Mesenchymal stem cell (in vitro differentiated cells and primary cell): ENCODE results near the gene SPATS2L.

Source experiments
- DNase-seq: peaks from one replicate; pipeline ENCODE4 v3.0.0-alpha.2; 2013
- H2AFZ ChIP-seq: one replicate; pipeline ENCODE4 v1.6.1; 2013; ENCODE audit warnings: low read depth, mild to moderate bottlenecking, control low read depth, inconsistent platforms, low read length, moderate library complexity
- H2AK5ac ChIP-seq: 2 replicates; pipeline ENCODE4 v1.6.1; 2013; ENCODE audit warnings: low read length, moderate library complexity, mild to moderate bottlenecking, inconsistent platforms; ENCODE audit not compliant: severe bottlenecking
- H2BK120ac ChIP-seq: one replicate; pipeline ENCODE4 v1.6.1; 2013; ENCODE audit warnings: low read depth, mild to moderate bottlenecking, inconsistent platforms, low read length, moderate library complexity
- H2BK12ac ChIP-seq, 2 experiments: one replicate each; pipeline ENCODE4 v1.6.1; 2013; ENCODE audit warnings: inconsistent platforms in 2 of 2, low read length in 2 of 2, mild to moderate bottlenecking in 2 of 2, moderate library complexity in 2 of 2, control low read depth in 1 of 2
- H2BK15ac ChIP-seq: one replicate; pipeline ENCODE4 v1.6.1; 2013; ENCODE audit warnings: mild to moderate bottlenecking, low read depth, inconsistent platforms; ENCODE audit not compliant: poor library complexity, severe bottlenecking
- H2BK5ac ChIP-seq: 2 replicates; pipeline ENCODE4 v1.6.1; 2013; ENCODE audit warnings: low read depth, mild to moderate bottlenecking, low read length, control low read depth, inconsistent platforms; ENCODE audit not compliant: poor library complexity, severe bottlenecking
- H3K14ac ChIP-seq, 2 experiments: one replicate each; pipeline ENCODE4 v1.6.1; 2013; ENCODE audit warnings: inconsistent platforms in 2 of 2, low read length in 2 of 2, control low read depth in 1 of 2, mild to moderate bottlenecking in 1 of 2, moderate library complexity in 1 of 2
- H3K18ac ChIP-seq, 2 experiments: one replicate each; pipeline ENCODE4 v1.6.1; 2013; ENCODE audit warnings: inconsistent platforms in 2 of 2, low read length in 2 of 2, control low read depth in 1 of 2, low read depth in 1 of 2, mild to moderate bottlenecking in 1 of 2
- H3K23ac ChIP-seq, 2 experiments: one replicate each; pipeline ENCODE4 v1.6.1; 2013; ENCODE audit warnings: inconsistent platforms in 2 of 2, low read length in 2 of 2, mild to moderate bottlenecking in 2 of 2, moderate library complexity in 2 of 2, control low read depth in 1 of 2
- H3K27ac ChIP-seq: 2 replicates; pipeline ENCODE4 v1.5.1; 2013; ENCODE audit warnings: mild to moderate bottlenecking, moderate library complexity, low read length, control low read depth, inconsistent platforms; ENCODE audit not compliant: poor library complexity, severe bottlenecking
- H3K27me3 ChIP-seq, 2 experiments: 2 replicates each; pipeline versions ENCODE4 v1.6.1 to v1.7.0; 2013; ENCODE audit warnings: low read length in 2 of 2, mild to moderate bottlenecking in 2 of 2, moderate library complexity in 2 of 2, control low read depth in 1 of 2, inconsistent platforms in 1 of 2; ENCODE audit not compliant: control insufficient read depth in 1 of 2, insufficient read depth in 1 of 2
- H3K36me3 ChIP-seq, 2 experiments: 2 replicates each; pipeline versions ENCODE4 v1.6.1 to v1.7.0; 2013; ENCODE audit warnings: low read length in 2 of 2, control low read depth in 1 of 2, inconsistent platforms in 1 of 2, low read depth in 1 of 2, mild to moderate bottlenecking in 1 of 2; ENCODE audit not compliant: insufficient read depth in 2 of 2, control insufficient read depth in 1 of 2
- H3K4ac ChIP-seq, 2 experiments: one replicate each; pipeline ENCODE4 v1.6.1; 2013; ENCODE audit warnings: inconsistent platforms in 2 of 2, low read length in 2 of 2, mild to moderate bottlenecking in 2 of 2, moderate library complexity in 2 of 2, control low read depth in 1 of 2, low read depth in 1 of 2
- H3K4me1 ChIP-seq: 2 replicates; pipeline ENCODE4 v1.6.1; 2013; ENCODE audit warnings: low read depth, low read length, control low read depth; ENCODE audit not compliant: control insufficient read depth, insufficient read depth
- H3K4me2 ChIP-seq: 2 replicates; pipeline ENCODE4 v1.6.1; 2013; ENCODE audit warnings: low read length, mild to moderate bottlenecking, inconsistent platforms; ENCODE audit not compliant: poor library complexity, severe bottlenecking
- H3K4me3 ChIP-seq, 2 experiments: 2 replicates each; pipeline versions ENCODE4 v1.5.1 to v1.7.0; 2013; ENCODE audit warnings: low read length in 2 of 2, mild to moderate bottlenecking in 2 of 2, control low read depth in 1 of 2, low read depth in 1 of 2; ENCODE audit not compliant: insufficient read depth in 1 of 2
- H3K79me1 ChIP-seq: replicated peaks from 2 replicates; pipeline ENCODE4 v1.6.1; 2013; ENCODE audit warnings: mild to moderate bottlenecking, control low read depth, low read length, inconsistent platforms; ENCODE audit not compliant: poor library complexity, severe bottlenecking
- H3K9ac ChIP-seq: 2 replicates; pipeline ENCODE4 v1.7.0; 2013; ENCODE audit warnings: mild to moderate bottlenecking, low read length, moderate library complexity
- H3K9me3 ChIP-seq: 2 replicates; pipeline ENCODE4 v1.7.0; 2013; ENCODE audit warnings: mild to moderate bottlenecking, low read length; ENCODE audit not compliant: control insufficient read depth
- H4K8ac ChIP-seq: one replicate; pipeline ENCODE4 v1.6.1; 2013; ENCODE audit warnings: inconsistent platforms, mild to moderate bottlenecking, low read length, moderate library complexity
- H4K91ac ChIP-seq: one replicate; pipeline ENCODE4 v1.6.1; 2013; ENCODE audit warnings: mild to moderate bottlenecking, low read length, inconsistent platforms
- WGBS: methylation state at CpG from one replicate; pipeline ENCODE4 v1.1.7; 2013; ENCODE audit warnings: mixed read lengths; 5-methylcytosine and 5-hydroxymethylcytosine counted together

SPATS2L gene

GRCh38 chr2:200266406-200266805, 40.1 kb upstream of the SPATS2L start:
- Histone ChIP-seq H2BK15ac (no peak overlapping the region), H3K4me2 (no peak overlapping the region), H2BK12ac (no peak overlapping the region), H4K91ac (no peak overlapping the region), H3K9me3 (no peaks in the 10 kb centered on the region), H3K79me1 (no peaks in the 10 kb centered on the region), H3K14ac (no peak overlapping the region), H4K8ac (no peak overlapping the region), H3K18ac (no peak overlapping the region), H3K23ac (peak overlapping the region in 1 of 2 experiments; percentile 24), H2BK120ac (no peak overlapping the region), H3K27ac (no peak overlapping the region), H2AK5ac (no peak overlapping the region), H2AFZ (no peak overlapping the region), H2BK5ac (no peak overlapping the region), H3K27me3 (no peaks in the 10 kb centered on the region), H3K4me1 (no peaks in the 10 kb centered on the region), H3K9ac (no peak overlapping the region), H3K4ac (no peak overlapping the region), H3K4me3 (no peak overlapping the region), H3K36me3 (no peaks in the 10 kb centered on the region)
- DNase-seq, result no peak
- WGBS, result 94% methylated on average over 5 of the region's 5 CpGs

- no peaks in the 10 kb centered on the region for H3K9me3 ChIP-seq
- H2BK5ac ChIP-seq, result no peak overlapping the region
- no peaks in the 10 kb centered on the region for H3K79me1 ChIP-seq
- H2BK15ac ChIP-seq, result no peak overlapping the region
- no peak overlapping the region for H2AFZ ChIP-seq
- H3K23ac ChIP-seq, result no peak overlapping the region
- H3K4ac ChIP-seq, result no peak overlapping the region
- no peak overlapping the region for H3K18ac ChIP-seq
- H4K8ac ChIP-seq, result no peak overlapping the region
- no peaks in the 10 kb centered on the region for H3K4me1 ChIP-seq
- H2BK12ac ChIP-seq, result no peak overlapping the region
- no peaks in the 10 kb centered on the region for H3K36me3 ChIP-seq
- no peak overlapping the region for H3K14ac ChIP-seq
- DNase-seq, result peak; percentile 16
- no peak overlapping the region for H3K27ac ChIP-seq
- H3K27me3 ChIP-seq, result no peaks in the 10 kb centered on the region
- no peak overlapping the region for H2BK120ac ChIP-seq
- H3K4me3 ChIP-seq, result no peak overlapping the region
- H3K9ac ChIP-seq, result no peak overlapping the region
- no peak overlapping the region for H4K91ac ChIP-seq
- H2AK5ac ChIP-seq, result no peak overlapping the region
- WGBS, result 100% methylated on average over 1 of the region's 2 CpGs
- no peak overlapping the region for H3K4me2 ChIP-seq
Observed at GRCh38 chr2:200267350-200267749, 39.1 kb upstream of the SPATS2L start.

GRCh38 chr2:200270732-200271131, 35.8 kb upstream of the SPATS2L start:
- H3K4me2 ChIP-seq, result no peak overlapping the region
- no peak overlapping the region for H3K4ac ChIP-seq
- no peak overlapping the region for H2BK5ac ChIP-seq
- no peak overlapping the region for H3K14ac ChIP-seq
- H3K79me1 ChIP-seq, result no peaks in the 10 kb centered on the region
- no peak overlapping the region for H2AK5ac ChIP-seq
- H3K36me3 ChIP-seq, result no peaks in the 10 kb centered on the region
- H4K91ac ChIP-seq, result no peak overlapping the region
- H2AFZ ChIP-seq, result no peak overlapping the region
- no peaks in the 10 kb centered on the region for H3K27me3 ChIP-seq
- H3K27ac ChIP-seq, result no peak overlapping the region
- no peak overlapping the region for H3K18ac ChIP-seq
- H2BK15ac ChIP-seq, result no peak overlapping the region
- no peak for DNase-seq
- H3K9me3 ChIP-seq, result no peaks in the 10 kb centered on the region
- no peaks in the 10 kb centered on the region for H3K4me1 ChIP-seq
- no peak overlapping the region for H3K23ac ChIP-seq
- no peak overlapping the region for H4K8ac ChIP-seq
- no peak overlapping the region for H3K4me3 ChIP-seq
- no peak overlapping the region for H2BK12ac ChIP-seq
- no peak overlapping the region for H3K9ac ChIP-seq
- no peak overlapping the region for H2BK120ac ChIP-seq
- WGBS, result 79% methylated on average over 1 of the region's 1 CpG

- DNase-seq, result no peak
- WGBS, result 82% methylated on average over 2 of the region's 2 CpGs
Observed at GRCh38 chr2:200272320-200272719, 34.2 kb upstream of the SPATS2L start.

More at GRCh38 chr2:200272320-200272719, 34.2 kb upstream of the SPATS2L start:
- H3K36me3 ChIP-seq, result no peaks in the 10 kb centered on the region
- no peak overlapping the region for H3K14ac ChIP-seq
- no peak overlapping the region for H3K27ac ChIP-seq
- H4K8ac ChIP-seq, result no peak overlapping the region
- H3K27me3 ChIP-seq, result no peaks in the 10 kb centered on the region
- H3K9ac ChIP-seq, result no peak overlapping the region
- no peak overlapping the region for H2AK5ac ChIP-seq
- no peak overlapping the region for H3K23ac ChIP-seq
- H2BK12ac ChIP-seq, result no peak overlapping the region
- H3K4ac ChIP-seq, result no peak overlapping the region
- no peak overlapping the region for H2AFZ ChIP-seq
- no peak overlapping the region for H3K4me3 ChIP-seq
- no peak overlapping the region for H3K18ac ChIP-seq
- no peaks in the 10 kb centered on the region for H3K4me1 ChIP-seq
- H3K4me2 ChIP-seq, result no peak overlapping the region
- no peak overlapping the region for H2BK15ac ChIP-seq
- no peak overlapping the region for H2BK5ac ChIP-seq
- H2BK120ac ChIP-seq, result no peak overlapping the region
- H3K9me3 ChIP-seq, result no peaks in the 10 kb centered on the region
- H3K79me1 ChIP-seq, result no peaks in the 10 kb centered on the region
- no peak overlapping the region for H4K91ac ChIP-seq
